GM12801 (cell line): ENCODE measurements around the gene CNDP2.

Experiments
- CTCF ChIP-seq: IDR thresholded peaks from one replicate; pipeline ENCODE4 v1.5.1; 2011; ENCODE audit warnings: control low read depth; ENCODE audit not compliant: insufficient read length; ENCODE audit errors: extremely low read depth

CNDP2 gene

GRCh38 chr18:74510770-74511095 is 14.6 kb downstream of the CNDP2 start:
- no peak for TF ChIP-seq CTCF

- no peak for TF ChIP-seq CTCF
Observed at GRCh38 chr18:74511823-74512222, 15.7 kb downstream of the CNDP2 start.

GRCh38 chr18:74512321-74513053 is 16.3 kb downstream of the CNDP2 start:
- no peak for TF ChIP-seq CTCF

GRCh38 chr18:74513149-74513882 is 17.2 kb downstream of the CNDP2 start:
- TF ChIP-seq CTCF: no peak

- no peak for TF ChIP-seq CTCF
Observed at GRCh38 chr18:74513883-74514205, 17.7 kb downstream of the CNDP2 start.

- TF ChIP-seq CTCF: no peak
Observed at GRCh38 chr18:74514860-74515495, 18.8 kb downstream of the CNDP2 start.

GRCh38 chr18:74515620-74516231 is 19.6 kb downstream of the CNDP2 start:
- TF ChIP-seq CTCF: no peak
